GM18868 (cell line): Measurements from ENCODE around the gene MEPCE.

Source experiments
- ATAC-seq: cut with Tn5 transposase; IDR thresholded peaks from one replicate; pipeline ENCODE4 v1.9.1; 2021; ENCODE audit warnings: mild to moderate bottlenecking, moderate library complexity; ENCODE audit not compliant: unreplicated experiment

The MEPCE gene

DNA sequence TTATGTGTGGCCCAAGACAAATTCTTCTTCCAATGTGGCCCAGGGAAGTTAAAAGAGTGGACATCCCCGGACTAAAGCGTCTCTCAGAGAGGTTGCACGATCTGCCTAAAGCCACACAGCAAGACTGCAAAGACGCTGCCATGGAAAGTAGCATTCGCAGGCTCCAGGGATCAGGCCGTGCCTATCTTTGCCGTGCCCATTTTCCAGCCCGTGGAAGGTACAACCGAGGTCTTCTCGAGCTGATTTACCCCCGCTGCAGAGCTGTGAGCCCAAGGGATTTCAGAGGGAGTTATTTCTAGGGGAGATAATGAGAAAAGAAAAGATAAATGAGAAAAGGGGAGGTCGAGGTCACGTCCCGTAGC is 53.1 kb downstream of the MEPCE start:
- no peak for ATAC-seq

GRCh38 chr7:100483090-100483721 is 53.6 kb downstream of the MEPCE start:
- peak; percentile 61 for ATAC-seq
